H1 (cell line): Measurements from ENCODE around the gene TMEM131L. TPM values are rescaled to one million over a fixed set of nuclear protein-coding genes. Genes with fewer than 3 reads are reported as not detected.

Experiments
- CTCF ChIA-PET: fragments of 300-600 bp; sonication (Branson Sonifier 250); formaldehyde crosslinking; loops from one replicate; lab custom pipeline; 2021; ENCODE audit not compliant: partially characterized antibody; lab: Charles Lee
- POLR2A ChIA-PET: fragments of 300-600 bp; sonication (Branson Sonifier 250); formaldehyde crosslinking; loops from one replicate; lab custom pipeline; 2021; ENCODE audit warnings: inconsistent platforms; ENCODE audit not compliant: partially characterized antibody; lab: Charles Lee
- DNase-seq, 2 experiments: peaks; one replicate each; pipeline versions ENCODE4 v3.0.0 to v3.0.0-alpha.2; 2010 to 2022; ENCODE audit warnings: low spot score in 2 of 2, low read depth in 1 of 2, mixed read lengths in 1 of 2
- FAIRE-seq: peaks from 2 replicates; lab custom pipeline; 2011; peaks lifted over from hg19 to GRCh38; lab: Jason Lieb, UNC
- H2AFZ ChIP-seq: 2 replicates; pipeline ENCODE4 v1.8.1; 2012; ENCODE audit warnings: low read length, inconsistent platforms
- H2AK5ac ChIP-seq: 2 replicates; pipeline ENCODE4 v1.6.1; 2013; ENCODE audit warnings: low read depth, low read length
- H2BK120ac ChIP-seq: replicated peaks from 2 replicates; pipeline ENCODE3; 2013; ENCODE audit warnings: low read depth, low read length, inconsistent platforms
- H2BK12ac ChIP-seq: 2 replicates; pipeline ENCODE4 v1.6.1; 2013; ENCODE audit warnings: low read depth, low read length
- H2BK15ac ChIP-seq: 2 replicates; pipeline ENCODE4 v1.6.1; 2013; ENCODE audit warnings: low read length
- H2BK20ac ChIP-seq: 2 replicates; pipeline ENCODE4 v1.6.1; 2013; ENCODE audit warnings: low read length
- H2BK5ac ChIP-seq: 2 replicates; pipeline ENCODE4 v1.6.1; 2013; ENCODE audit warnings: low read depth, low read length
- H3K14ac ChIP-seq: 2 replicates; pipeline ENCODE4 v1.6.1; 2013; ENCODE audit warnings: inconsistent platforms; ENCODE audit not compliant: insufficient read length
- H3K18ac ChIP-seq: 2 replicates; pipeline ENCODE4 v1.6.1; 2013; ENCODE audit warnings: low read length; ENCODE audit errors: extremely low read depth
- H3K23ac ChIP-seq: 2 replicates; pipeline ENCODE4 v1.6.1; 2013; ENCODE audit warnings: inconsistent platforms; ENCODE audit not compliant: insufficient read length
- H3K23me2 ChIP-seq: 2 replicates; pipeline ENCODE4 v1.6.1; 2013; ENCODE audit warnings: low read depth, low read length
- H3K27ac ChIP-seq: 2 replicates; pipeline ENCODE4 v1.6.1; 2011; ENCODE audit warnings: low read depth, low read length, inconsistent platforms
- H3K27me3 ChIP-seq, 4 experiments: replicated peaks in 1 of 4; 1 replicate in 1 of 4; 2 replicates in 3 of 4; pipeline versions ENCODE4 v1.6.1 to v1.8.1; 2011 to 2013; ENCODE audit warnings: low read length in 3 of 4, mild to moderate bottlenecking in 3 of 4, inconsistent platforms in 2 of 4, mixed read lengths in 2 of 4, moderate library complexity in 1 of 4; ENCODE audit not compliant: control insufficient read depth in 3 of 4, insufficient read depth in 3 of 4; ENCODE audit errors: extremely low read depth in 1 of 4
- H3K36me3 ChIP-seq, 4 experiments: 2 replicates each; pipeline versions ENCODE4 v1.6.1 to v1.8.1; 2011 to 2013; ENCODE audit warnings: mild to moderate bottlenecking in 4 of 4, low read length in 3 of 4, moderate library complexity in 2 of 4, control low read depth in 1 of 4, inconsistent platforms in 1 of 4; ENCODE audit not compliant: insufficient read depth in 4 of 4, control insufficient read depth in 2 of 4
- H3K4ac ChIP-seq: replicated peaks from 2 replicates; pipeline ENCODE3; 2013; ENCODE audit warnings: low read length, low read depth, mixed read lengths, inconsistent platforms; ENCODE audit not compliant: insufficient read length
- H3K4me1 ChIP-seq, 4 experiments: replicated peaks in 1 of 4; 1 replicate in 1 of 4; 2 replicates in 3 of 4; pipeline versions ENCODE4 v1.6.1 to v1.8.1; 2011 to 2013; ENCODE audit warnings: low read length in 3 of 4, inconsistent platforms in 2 of 4, mixed read lengths in 1 of 4; ENCODE audit not compliant: insufficient read depth in 4 of 4, control insufficient read depth in 3 of 4
- H3K4me2 ChIP-seq, 2 experiments: 2 replicates each; pipeline versions ENCODE4 v1.6.1 to v1.8.1; 2011 to 2013; ENCODE audit warnings: low read depth in 2 of 2, low read length in 2 of 2, control low read depth in 1 of 2, inconsistent platforms in 1 of 2, mild to moderate bottlenecking in 1 of 2; ENCODE audit not compliant: insufficient read depth in 1 of 2
- H3K4me3 ChIP-seq, 4 experiments: fragments of 200-600, 300-600 bp in 1 of 4; sonication (generic), shearing (Covaris generic), sonication (Bioruptor Twin) in 1 of 4; 2 replicates each; pipeline versions ENCODE4 v1.5.1 to v1.8.1; 2011 to 2016; ENCODE audit warnings: low read length in 4 of 4, low read depth in 3 of 4, control low read depth in 2 of 4, inconsistent platforms in 2 of 4, mild to moderate bottlenecking in 2 of 4, mixed read lengths in 1 of 4, moderate library complexity in 1 of 4; ENCODE audit not compliant: insufficient read depth in 2 of 4; ENCODE audit errors: extremely low read depth in 1 of 4
- H3K56ac ChIP-seq: replicated peaks from 2 replicates; pipeline ENCODE3; 2013; ENCODE audit warnings: low read depth, mild to moderate bottlenecking, mixed read lengths, low read length, inconsistent platforms; ENCODE audit not compliant: insufficient read length
- H3K79me1 ChIP-seq: 2 replicates; pipeline ENCODE4 v1.6.1; 2013; ENCODE audit warnings: low read depth, low read length, control low read depth
- H3K79me2 ChIP-seq, 2 experiments: 2 replicates each; pipeline versions ENCODE4 v1.6.1 to v1.8.1; 2012 to 2013; ENCODE audit warnings: low read length in 2 of 2, mild to moderate bottlenecking in 2 of 2, inconsistent platforms in 1 of 2; ENCODE audit not compliant: insufficient read depth in 2 of 2, control insufficient read depth in 1 of 2
- H3K9ac ChIP-seq, 4 experiments: replicated peaks in 1 of 4; 1 replicate in 1 of 4; 2 replicates in 3 of 4; pipeline versions ENCODE4 v1.6.1 to v1.8.1; 2011 to 2013; ENCODE audit warnings: low read depth in 3 of 4, low read length in 3 of 4, control low read depth in 2 of 4, mild to moderate bottlenecking in 2 of 4, moderate library complexity in 2 of 4, inconsistent platforms in 1 of 4; ENCODE audit errors: extremely low read depth in 1 of 4
- H3K9me3 ChIP-seq, 2 experiments: 2 replicates each; pipeline versions ENCODE4 v1.6.1 to v1.8.1; 2012 to 2013; ENCODE audit warnings: mild to moderate bottlenecking in 2 of 2, moderate library complexity in 2 of 2, control low read depth in 1 of 2, inconsistent platforms in 1 of 2, low read depth in 1 of 2, low read length in 1 of 2, mixed read lengths in 1 of 2; ENCODE audit not compliant: insufficient read depth in 2 of 2
- H4K20me1 ChIP-seq, 2 experiments: replicated peaks in 1 of 2; 2 replicates each; pipeline versions ENCODE3 to v1.8.1; 2011 to 2013; ENCODE audit warnings: inconsistent platforms in 2 of 2, low read length in 2 of 2, mild to moderate bottlenecking in 1 of 2; ENCODE audit not compliant: insufficient read depth in 2 of 2, control insufficient read depth in 1 of 2
- H4K5ac ChIP-seq: 2 replicates; pipeline ENCODE4 v1.6.1; 2013; ENCODE audit warnings: low read length, low read depth, mixed read lengths, inconsistent platforms; ENCODE audit not compliant: insufficient read length
- H4K8ac ChIP-seq: 2 replicates; pipeline ENCODE4 v1.8.0; 2013; ENCODE audit warnings: mild to moderate bottlenecking, moderate library complexity, low read length, inconsistent platforms; ENCODE audit not compliant: insufficient read depth; ENCODE audit errors: extremely low read depth
- H4K91ac ChIP-seq: replicated peaks from 2 replicates; pipeline ENCODE3; 2013; ENCODE audit warnings: low read length, mixed read lengths, inconsistent platforms; ENCODE audit not compliant: insufficient read length
- GTF2F1 ChIP-seq: IDR thresholded peaks from 2 replicates; pipeline ENCODE4 v1.6.1; 2012; ENCODE audit warnings: low read depth, low read length, improper control_type of control experiment, borderline replicate concordance
- POLR2AphosphoS5 ChIP-seq: IDR thresholded peaks from 2 replicates; pipeline ENCODE4 v1.6.1; 2011; ENCODE audit warnings: low read depth, low read length
- RAD21 ChIP-seq, 2 experiments: IDR thresholded peaks in 1 of 2; conservative IDR thresholded peaks in 1 of 2; 2 replicates each; pipeline ENCODE4 v1.6.1; 2011; ENCODE audit warnings: low read depth in 2 of 2, low read length in 2 of 2, improper control_type of control experiment in 1 of 2, inconsistent platforms in 1 of 2, mild to moderate bottlenecking in 1 of 2, moderate library complexity in 1 of 2
- RFX5 ChIP-seq: IDR thresholded peaks from 2 replicates; pipeline ENCODE4 v1.6.1; 2011; ENCODE audit warnings: low read depth, low read length, improper control_type of control experiment, borderline replicate concordance
- RXRA ChIP-seq: IDR thresholded peaks from 2 replicates; pipeline ENCODE4 v1.6.1; 2011; ENCODE audit warnings: low read depth, mild to moderate bottlenecking, low read length, moderate library complexity; ENCODE audit not compliant: insufficient read depth
- SIRT6 ChIP-seq: IDR thresholded peaks from one replicate; pipeline ENCODE4 v1.7.1; 2012; ENCODE audit warnings: low read length, inconsistent platforms
- WGBS, 2 experiments: shearing (Covaris generic) in 1 of 2; methylation state at CpG; one replicate each; pipeline versions ENCODE4 v1.1.6 to v1.1.7; 2013 to 2015; ENCODE audit warnings: low lambda C conversion rate in 2 of 2, mixed read lengths in 2 of 2, inconsistent platforms in 1 of 2, low coverage in 1 of 2, missing lambda C conversion rate in 1 of 2; ENCODE audit not compliant: insufficient replicate concordance in 2 of 2, insufficient coverage in 1 of 2, insufficient read length in 1 of 2; ENCODE audit errors: extremely low coverage in 1 of 2, missing lambda C conversion rate in 1 of 2; 5-methylcytosine and 5-hydroxymethylcytosine counted together
- polyA plus RNA-seq, 7 experiments: library from polyadenylated mRNA; depleted of rRNA in 3 of 7; stranded (reverse) in 5 of 7; unstranded in 2 of 7; fragments of >200 nt in 5 of 7; fragments of 200-250 nt in 2 of 7; gene quantifications; 1 replicate in 5 of 7; 2 replicates in 1 of 7; 4 replicates in 1 of 7; pipeline versions ENCODE4 v1.2.1 to v1.2.3, GENCODE V29; 2011 to 2013; ENCODE audit warnings: missing spikeins in 2 of 7, mixed read lengths in 2 of 7
- total RNA-seq: library from RNA; stranded (reverse); fragmentation: NEBNext Ultra II Directional; extraction: Animal tissue kit (Norgen Biotek cat#: 25700); gene quantifications from 2 replicates; pipeline ENCODE4 v1.2.1, GENCODE V29; 2021
- TF ChIP-seq, protein P1 (sequence below): IDR thresholded peaks from 2 replicates; pipeline ENCODE4 v1.6.1; 2012; ENCODE audit warnings: inconsistent platforms

The TMEM131L gene
- total and polyA plus RNA-seq, 2 of the 8 experiments (the other 6 are each of a cell fraction or from before 2014, with no cell fraction given), result 14.3 to 26.1 TPM

DNA sequence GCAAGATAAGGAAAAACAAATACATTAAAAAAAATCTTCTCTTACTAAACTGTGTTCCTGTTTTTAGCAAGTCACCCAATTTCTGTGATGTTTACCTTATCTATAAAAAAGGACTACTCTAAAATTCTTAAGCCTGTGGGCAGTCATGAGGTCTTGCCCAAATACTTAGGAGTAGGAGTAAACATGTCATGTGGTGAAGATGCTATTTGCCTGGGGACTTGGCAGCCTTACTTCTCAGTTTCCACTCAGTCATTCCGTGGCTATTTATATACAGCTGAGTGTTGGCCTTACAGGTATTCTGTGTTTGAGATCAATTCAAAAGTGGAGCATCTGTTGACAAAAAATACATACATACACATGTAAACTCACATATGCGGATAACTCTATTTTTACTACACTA lies 128.1 kb downstream of the TMEM131L start:
- POLR2A ChIA-PET, result no interaction called here
- Histone ChIP-seq H3K18ac (no peak overlapping the region), H3K4ac (no peak overlapping the region)

More for the DNA sequence above, 128.1 kb downstream of the TMEM131L start:
- TF ChIP-seq POLR2AphosphoS5 (no peak), GTF2F1 (no peak), SIRT6 (no peak), RXRA (no peak), RFX5 (no peak), RAD21 (IDR thresholded peaks at IDR 0.05 in 1 of 2, conservative IDR thresholded peaks at IDR 0.05 in 1 of 2; ENCODE audit: low read depth in 2 of 2, low read length in 2 of 2) (no peak)
- TF ChIP-seq, protein P1, sequence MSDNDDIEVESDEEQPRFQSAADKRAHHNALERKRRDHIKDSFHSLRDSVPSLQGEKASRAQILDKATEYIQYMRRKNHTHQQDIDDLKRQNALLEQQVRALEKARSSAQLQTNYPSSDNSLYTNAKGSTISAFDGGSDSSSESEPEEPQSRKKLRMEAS, result no peak
- H3K14ac ChIP-seq, result no peak overlapping the region
- H3K36me3 ChIP-seq, result peaks cover 6 to 51% (median 19%) of the 10 kb centered on the region in 4 experiments; a peak in 7 of 8 replicates
- H3K79me1 ChIP-seq, result no peaks in the 10 kb centered on the region; the same call in 1 of the 2 replicates
- no peak overlapping the region for H4K91ac ChIP-seq
- peaks cover 0 to 2% of the 10 kb centered on the region in 2 experiments for H4K20me1 ChIP-seq
- H3K23me2 ChIP-seq, result no peaks in the 10 kb centered on the region
- FAIRE-seq, result no peak
- H3K4me3 ChIP-seq, result no peak overlapping the region
- H2AFZ ChIP-seq, result no peak overlapping the region
- H3K9me3 ChIP-seq, result no peaks in the 10 kb centered on the region
- no peak overlapping the region for H2AK5ac ChIP-seq
- H2BK5ac ChIP-seq, result no peak overlapping the region
- DNase-seq, result no peak
- H2BK120ac ChIP-seq, result no peak overlapping the region
- no peak overlapping the region for H3K27ac ChIP-seq
- no peak overlapping the region for H4K5ac ChIP-seq
- WGBS, 2 experiments, result 63% methylated on average over 2 of the region's 2 CpGs; no CpG with 5 or more reads in 1 of the 2 experiments
- H3K27me3 ChIP-seq, result no peaks in the 10 kb centered on the region
- H4K8ac ChIP-seq, result no peak overlapping the region
- H3K4me1 ChIP-seq, result no peaks in the 10 kb centered on the region
- no peak overlapping the region for H3K23ac ChIP-seq
- H2BK12ac ChIP-seq, result no peak overlapping the region
- H3K79me2 ChIP-seq, result no peaks in the 10 kb centered on the region
- H3K9ac ChIP-seq, result no peak overlapping the region
- CTCF ChIA-PET, result interaction anchor here (1.2 to 1.9 kb wide), 4 partner anchors 16 to 452 kb away, joined by 3 to 9 read pairs (median 6); no protein-coding TSS in a partner anchor
- no peak overlapping the region for H3K56ac ChIP-seq
- H2BK15ac ChIP-seq, result no peak overlapping the region
- no peak overlapping the region for H2BK20ac ChIP-seq
- no peak overlapping the region for H3K4me2 ChIP-seq
